Measurements from ENCODE around the gene SLC41A3. TPM values are rescaled to one million over a fixed set of nuclear protein-coding genes. Genes with fewer than 3 reads are reported as not detected.
A peak's percentile ranks its signal among the peaks of the same experiment; 100 is the strongest.
"Not testable (repeated sequence)": the region's sequence is repeated elsewhere in the genome, so short reads cannot be mapped to it uniquely, and the experiment has no call there.

Gene SLC41A3
- total RNA-seq, 1 experiment from 2014 or later, result 41.3 TPM

GRCh38 chr3:125990253-125990970, 93.5 kb downstream of the SLC41A3 start:
- H3K4me1 ChIP-seq, result no peaks in the 10 kb centered on the region
- Mint-ChIP-seq H3K4me3 (ENCODE audit: unreplicated experiment) (peak overlapping the region; percentile 97), H3K27ac (ENCODE audit: unreplicated experiment) (peak overlapping the region; percentile 92), H3K4me1 (ENCODE audit: low read depth, unreplicated experiment) (no peaks in the 10 kb centered on the region), H3K9me3 (ENCODE audit: unreplicated experiment) (no peaks in the 10 kb centered on the region), H3K27me3 (ENCODE audit: insufficient read depth, unreplicated experiment) (peaks cover 11% of the 10 kb centered on the region), H3K36me3 (ENCODE audit: insufficient read depth, unreplicated experiment) (peaks cover 7% of the 10 kb centered on the region)
- ChIA-PET POLR2A (no interaction called here), CTCF (no interaction called here)
- intact Hi-C loops (cut with micrococcal nuclease; ENCODE audit: unreplicated experiment), result loop anchor here (1.0 kb wide), 1 partner anchor 94 kb away; the partner anchor contains the start of gene SLC41A3
- no TSS peak for BruUV-seq (replicated peaks)
- H3K9me3 ChIP-seq, result no peaks in the 10 kb centered on the region
- H3K27me3 ChIP-seq (replicated peaks; ENCODE audit: control insufficient read depth, insufficient read depth, low read length), result no peaks in the 10 kb centered on the region
- peak; percentile 86 to 93 for DNase-seq
- no peak for TF ChIP-seq CTCF (IDR thresholded peaks at IDR 0.05; ENCODE audit: insufficient read depth in 1 of 2, low read depth in 1 of 2, low read length in 1 of 2, severe bottlenecking in 1 of 2, unreplicated experiment in 1 of 2)
- peak overlapping the region; percentile 66 for H3K4me3 ChIP-seq (ENCODE audit: low read depth, low read length)
- no peaks in the 10 kb centered on the region for H3K36me3 ChIP-seq (ENCODE audit: control insufficient read depth, insufficient read depth, low read length)

GRCh38 chr3:125984951-125985350, 99.0 kb downstream of the SLC41A3 start:
- H3K4me3 Mint-ChIP-seq (ENCODE audit: unreplicated experiment); H3K4me1 Mint-ChIP-seq (ENCODE audit: low read depth, unreplicated experiment); H3K4me1 ChIP-seq; H3K9me3 Mint-ChIP-seq (ENCODE audit: unreplicated experiment); BruUV-seq (replicated peaks); H3K9me3 ChIP-seq; DNase-seq; POLR2A ChIA-PET; CTCF ChIA-PET; intact Hi-C loops (cut with micrococcal nuclease; ENCODE audit: unreplicated experiment); H3K27me3 ChIP-seq (replicated peaks; ENCODE audit: control insufficient read depth, insufficient read depth, low read length); H3K4me3 ChIP-seq (ENCODE audit: low read depth, low read length); H3K36me3 Mint-ChIP-seq (ENCODE audit: insufficient read depth, unreplicated experiment); H3K36me3 ChIP-seq (ENCODE audit: control insufficient read depth, insufficient read depth, low read length); H3K27ac Mint-ChIP-seq (ENCODE audit: unreplicated experiment): not testable (repeated sequence)
- peaks cover 11% of the 10 kb centered on the region for H3K27me3 Mint-ChIP-seq (ENCODE audit: insufficient read depth, unreplicated experiment)

- H3K27me3 ChIP-seq (replicated peaks; ENCODE audit: control insufficient read depth, insufficient read depth, low read length); CTCF ChIA-PET; H3K4me3 Mint-ChIP-seq (ENCODE audit: unreplicated experiment); DNase-seq; H3K9me3 Mint-ChIP-seq (ENCODE audit: unreplicated experiment); H3K36me3 Mint-ChIP-seq (ENCODE audit: insufficient read depth, unreplicated experiment); H3K36me3 ChIP-seq (ENCODE audit: control insufficient read depth, insufficient read depth, low read length); H3K4me1 ChIP-seq; H3K9me3 ChIP-seq; BruUV-seq (replicated peaks); H3K27me3 Mint-ChIP-seq (ENCODE audit: insufficient read depth, unreplicated experiment); POLR2A ChIA-PET; H3K27ac Mint-ChIP-seq (ENCODE audit: unreplicated experiment); H3K4me3 ChIP-seq (ENCODE audit: low read depth, low read length); intact Hi-C loops (cut with micrococcal nuclease; ENCODE audit: unreplicated experiment); H3K4me1 Mint-ChIP-seq (ENCODE audit: low read depth, unreplicated experiment): not testable (repeated sequence)
These were observed 106.8 kb downstream of the SLC41A3 start for GRCh38 chr3:125977104-125977503.

- DNase-seq; H3K36me3 ChIP-seq (ENCODE audit: control insufficient read depth, insufficient read depth, low read length); H3K36me3 Mint-ChIP-seq (ENCODE audit: insufficient read depth, unreplicated experiment); H3K27me3 ChIP-seq (replicated peaks; ENCODE audit: control insufficient read depth, insufficient read depth, low read length); H3K4me1 ChIP-seq; H3K4me3 ChIP-seq (ENCODE audit: low read depth, low read length); H3K27me3 Mint-ChIP-seq (ENCODE audit: insufficient read depth, unreplicated experiment); intact Hi-C loops (cut with micrococcal nuclease; ENCODE audit: unreplicated experiment); H3K4me1 Mint-ChIP-seq (ENCODE audit: low read depth, unreplicated experiment); H3K9me3 Mint-ChIP-seq (ENCODE audit: unreplicated experiment); CTCF ChIA-PET; H3K27ac Mint-ChIP-seq (ENCODE audit: unreplicated experiment); H3K4me3 Mint-ChIP-seq (ENCODE audit: unreplicated experiment); H3K9me3 ChIP-seq; POLR2A ChIA-PET; BruUV-seq (replicated peaks): not testable (repeated sequence)
These were observed 107.9 kb downstream of the SLC41A3 start for GRCh38 chr3:125976003-125976390.

- CTCF ChIA-PET; H3K27ac Mint-ChIP-seq (ENCODE audit: unreplicated experiment); H3K4me3 ChIP-seq (ENCODE audit: low read depth, low read length); H3K4me3 Mint-ChIP-seq (ENCODE audit: unreplicated experiment); H3K27me3 Mint-ChIP-seq (ENCODE audit: insufficient read depth, unreplicated experiment); H3K4me1 ChIP-seq; H3K9me3 Mint-ChIP-seq (ENCODE audit: unreplicated experiment); H3K36me3 Mint-ChIP-seq (ENCODE audit: insufficient read depth, unreplicated experiment); H3K9me3 ChIP-seq; DNase-seq; POLR2A ChIA-PET; H3K36me3 ChIP-seq (ENCODE audit: control insufficient read depth, insufficient read depth, low read length); H3K4me1 Mint-ChIP-seq (ENCODE audit: low read depth, unreplicated experiment); H3K27me3 ChIP-seq (replicated peaks; ENCODE audit: control insufficient read depth, insufficient read depth, low read length); BruUV-seq (replicated peaks); intact Hi-C loops (cut with micrococcal nuclease; ENCODE audit: unreplicated experiment): not testable (repeated sequence)
These were observed 108.5 kb downstream of the SLC41A3 start for GRCh38 chr3:125975245-125976002.
